Measurements from ENCODE around the gene GPATCH2. TPM values are rescaled to one million over a fixed set of nuclear protein-coding genes. Genes with fewer than 3 reads are reported as not detected.

GPATCH2 gene
- total and polyA plus RNA-seq, 2 donors (not counting 1 experiment from before 2014, with no cell fraction given) = 10.5 to 22.0 TPM

GRCh38 chr1:217478450-217478849, 152.4 kb downstream of the GPATCH2 start:
- no peaks in the 10 kb centered on the region for H3K79me2 ChIP-seq (ENCODE audit: control insufficient read depth, insufficient read depth, low read length)
- no peaks in the 10 kb centered on the region for H3K27me3 ChIP-seq (ENCODE audit: control insufficient read depth, insufficient read depth, low read length)
- no peak overlapping the region for H3K27ac ChIP-seq (ENCODE audit: insufficient read depth, low read length)
- no peak overlapping the region for H2AFZ ChIP-seq (ENCODE audit: low read length)
- no peaks in the 10 kb centered on the region for H4K20me1 ChIP-seq (ENCODE audit: control insufficient read depth, extremely low read depth, insufficient read depth, low read length)
- H3K9me3 ChIP-seq (ENCODE audit: control insufficient read depth, insufficient read depth, low read depth, low read length) = no peaks in the 10 kb centered on the region
- no peaks in the 10 kb centered on the region for H3K36me3 ChIP-seq (ENCODE audit: control insufficient read depth, insufficient read depth, low read length)
- H3K4me1 ChIP-seq (ENCODE audit: control insufficient read depth, extremely low read depth, insufficient read depth, low read length) = peaks cover 2% of the 10 kb centered on the region
- TF ChIP-seq EZH2 (IDR thresholded peaks at IDR 0.05; ENCODE audit: low read length, missing control alignments) (no peak), CTCF (conservative IDR thresholded peaks at IDR 0.05 in 1 of 2, IDR thresholded peaks at IDR 0.05 in 1 of 2; ENCODE audit: low read depth in 1 of 2, low read length in 2 of 2) (no peak)
- no peak for DNase-seq (ENCODE audit: low read depth in 2 of 2)
- no peak overlapping the region for H3K4me2 ChIP-seq (ENCODE audit: extremely low read depth, insufficient read depth, low read length)
- no peak overlapping the region for H3K9ac ChIP-seq (ENCODE audit: insufficient read depth, low read length)
- H3K4me3 ChIP-seq (replicated peaks in 1 of 4; ENCODE audit: control extremely low read depth in 1 of 4, insufficient read depth in 1 of 4, low read depth in 3 of 4, low read length in 4 of 4) = no peak overlapping the region

- peak in 1 of 2 donors; percentile 6 for DNase-seq (ENCODE audit: low read depth in 2 of 2)
- H4K20me1 ChIP-seq (ENCODE audit: control insufficient read depth, extremely low read depth, insufficient read depth, low read length) = no peaks in the 10 kb centered on the region
- no peak overlapping the region for H2AFZ ChIP-seq (ENCODE audit: low read length)
- H3K27me3 ChIP-seq (ENCODE audit: control insufficient read depth, insufficient read depth, low read length) = no peaks in the 10 kb centered on the region
- H3K4me3 ChIP-seq (replicated peaks in 1 of 4; ENCODE audit: control extremely low read depth in 1 of 4, insufficient read depth in 1 of 4, low read depth in 3 of 4, low read length in 4 of 4) = no peak overlapping the region
- no peak overlapping the region for H3K4me2 ChIP-seq (ENCODE audit: extremely low read depth, insufficient read depth, low read length)
- H3K9ac ChIP-seq (ENCODE audit: insufficient read depth, low read length) = no peak overlapping the region
- no peak overlapping the region for H3K27ac ChIP-seq (ENCODE audit: insufficient read depth, low read length)
- H3K36me3 ChIP-seq (ENCODE audit: control insufficient read depth, insufficient read depth, low read length) = no peaks in the 10 kb centered on the region
- H3K4me1 ChIP-seq (ENCODE audit: control insufficient read depth, extremely low read depth, insufficient read depth, low read length) = no peaks in the 10 kb centered on the region
- no peak for TF ChIP-seq CTCF (conservative IDR thresholded peaks at IDR 0.05 in 1 of 2, IDR thresholded peaks at IDR 0.05 in 1 of 2; ENCODE audit: low read depth in 1 of 2, low read length in 2 of 2)
- TF ChIP-seq EZH2 (IDR thresholded peaks at IDR 0.05; ENCODE audit: low read length, missing control alignments) = no peak
- H3K9me3 ChIP-seq (ENCODE audit: control insufficient read depth, insufficient read depth, low read depth, low read length) = no peaks in the 10 kb centered on the region
- H3K79me2 ChIP-seq (ENCODE audit: control insufficient read depth, insufficient read depth, low read length) = no peaks in the 10 kb centered on the region
Observed at GRCh38 chr1:217472915-217473314, 158.0 kb downstream of the GPATCH2 start.

- Histone ChIP-seq H3K27me3 (ENCODE audit: control insufficient read depth, insufficient read depth, low read length) (no peaks in the 10 kb centered on the region), H3K4me1 (ENCODE audit: control insufficient read depth, extremely low read depth, insufficient read depth, low read length) (no peaks in the 10 kb centered on the region), H3K4me2 (ENCODE audit: extremely low read depth, insufficient read depth, low read length) (no peak overlapping the region), H2AFZ (ENCODE audit: low read length) (no peak overlapping the region), H3K27ac (ENCODE audit: insufficient read depth, low read length) (no peak overlapping the region), H3K79me2 (ENCODE audit: control insufficient read depth, insufficient read depth, low read length) (no peaks in the 10 kb centered on the region), H3K9me3 (ENCODE audit: control insufficient read depth, insufficient read depth, low read depth, low read length) (no peaks in the 10 kb centered on the region), H4K20me1 (ENCODE audit: control insufficient read depth, extremely low read depth, insufficient read depth, low read length) (no peaks in the 10 kb centered on the region), H3K4me3 (replicated peaks in 1 of 4; ENCODE audit: control extremely low read depth in 1 of 4, insufficient read depth in 1 of 4, low read depth in 3 of 4, low read length in 4 of 4) (no peak overlapping the region), H3K9ac (ENCODE audit: insufficient read depth, low read length) (no peak overlapping the region), H3K36me3 (ENCODE audit: control insufficient read depth, insufficient read depth, low read length) (no peaks in the 10 kb centered on the region)
- TF ChIP-seq CTCF (conservative IDR thresholded peaks at IDR 0.05 in 1 of 2, IDR thresholded peaks at IDR 0.05 in 1 of 2; ENCODE audit: low read depth in 1 of 2, low read length in 2 of 2) (no peak), EZH2 (IDR thresholded peaks at IDR 0.05; ENCODE audit: low read length, missing control alignments) (no peak)
- no peak for DNase-seq (ENCODE audit: low read depth in 2 of 2)
Observed at GRCh38 chr1:217471403-217471802, 159.5 kb downstream of the GPATCH2 start.

Measured in fibroblast of lung (primary cell).